Stimulated activated CD4-positive, alpha-beta T cell treated with anti-CD3 and anti-CD28 coated beads, Interleukin-4, amount 100 ng/mL, for 24 hours (primary cell): ENCODE results near the gene CAMKK1.
"Not testable (repeated sequence)": the region's sequence is repeated elsewhere in the genome, so short reads cannot be mapped to it uniquely, and the experiment has no call there.

Experiments used
- DNase-seq: peaks from one replicate; pipeline ENCODE4 v3.0.0-alpha.2; 2020

Gene CAMKK1

GRCh38 chr17:3873862-3874261, 19.0 kb downstream of the CAMKK1 start:
- no peak for DNase-seq

DNA sequence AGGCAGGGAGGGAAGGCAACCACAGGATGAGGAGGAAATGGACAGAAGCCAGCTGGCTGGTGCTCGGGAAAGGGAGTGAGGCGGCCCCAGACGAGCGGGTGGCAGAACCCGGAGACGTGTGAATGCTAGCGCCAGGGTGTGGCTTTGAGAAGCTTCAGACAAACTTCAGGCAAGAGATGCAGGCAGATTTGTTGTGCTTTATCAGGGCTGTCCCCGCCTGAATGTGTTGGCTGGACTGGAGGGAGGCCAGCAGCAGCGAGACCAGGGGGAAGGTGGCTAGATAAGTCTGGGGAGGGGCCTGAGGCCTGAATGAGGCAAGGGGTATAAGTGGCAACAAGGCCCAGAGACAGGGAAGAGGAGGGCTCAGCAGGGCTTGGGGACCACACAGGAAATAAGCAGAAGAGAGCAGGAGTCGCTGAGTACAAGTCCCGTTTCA, 22.0 kb downstream of the CAMKK1 start:
- no peak for DNase-seq

DNA sequence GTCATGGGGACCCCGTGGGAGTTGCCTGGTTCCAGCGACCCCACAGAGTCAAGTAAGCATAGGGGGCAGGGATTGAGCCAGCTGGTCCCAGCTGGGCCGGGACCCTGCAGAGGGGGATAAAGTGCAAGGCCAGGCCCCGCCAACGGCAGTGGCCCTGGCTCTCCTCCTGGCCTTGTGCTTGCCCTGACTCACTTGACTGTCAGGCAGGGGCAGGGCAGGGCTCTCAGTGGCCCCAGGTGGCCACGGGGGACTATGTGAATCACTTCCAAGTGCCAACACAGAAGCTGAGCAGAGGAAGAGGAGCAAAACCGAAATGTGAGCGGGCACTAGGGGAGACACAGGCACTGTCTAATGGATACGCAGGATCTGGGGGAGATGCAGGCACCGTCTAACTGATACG, 25.2 kb downstream of the CAMKK1 start:
- no peak for DNase-seq

DNA sequence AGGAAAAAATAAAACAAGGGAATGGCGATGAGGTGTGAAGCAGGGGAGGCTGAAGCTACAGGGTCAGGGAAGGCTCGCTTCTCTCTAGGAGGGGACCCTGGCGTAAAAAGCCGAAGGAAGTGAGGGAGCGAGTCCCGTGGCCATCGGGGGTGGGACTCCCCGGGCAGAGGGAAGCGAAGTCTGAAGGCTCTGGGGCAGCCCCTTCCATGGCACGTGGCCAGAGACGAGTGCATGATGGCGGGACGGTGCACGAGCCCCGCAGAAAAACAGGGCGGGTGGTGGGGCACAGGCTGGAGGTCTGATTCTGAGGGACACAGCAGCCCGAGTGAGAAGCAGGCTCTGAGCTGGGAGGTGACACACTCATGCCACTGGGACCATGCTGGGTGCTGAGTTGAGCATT, 25.7 kb downstream of the CAMKK1 start:
- no peak for DNase-seq

GRCh38 chr17:3866276-3866675, 26.6 kb downstream of the CAMKK1 start:
- DNase-seq = no peak

GRCh38 chr17:3865176-3865575, 27.7 kb downstream of the CAMKK1 start:
- no peak for DNase-seq

DNA sequence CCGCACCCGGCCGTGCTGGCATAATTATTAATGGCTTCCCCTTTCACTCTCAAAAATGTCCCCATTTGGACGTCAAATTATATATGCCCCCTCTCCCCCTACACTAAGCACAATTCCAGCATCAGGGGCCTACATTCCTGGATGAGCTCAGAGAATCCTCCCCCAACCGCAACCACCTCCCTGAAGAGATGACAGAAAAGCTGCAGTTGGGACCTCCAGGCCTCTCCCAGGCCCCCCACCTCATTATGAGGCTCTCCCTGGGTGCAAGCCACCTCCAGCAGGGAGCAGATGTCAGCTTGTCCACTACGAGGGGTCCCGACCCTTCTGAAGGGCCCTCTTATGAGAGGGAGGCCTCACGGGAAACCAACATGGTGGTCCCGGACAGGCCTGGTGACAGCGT, 28.3 kb downstream of the CAMKK1 start:
- no peak for DNase-seq

- no peak for DNase-seq
Measured at GRCh38 chr17:3861761-3862681, 30.8 kb downstream of the CAMKK1 start.

DNA sequence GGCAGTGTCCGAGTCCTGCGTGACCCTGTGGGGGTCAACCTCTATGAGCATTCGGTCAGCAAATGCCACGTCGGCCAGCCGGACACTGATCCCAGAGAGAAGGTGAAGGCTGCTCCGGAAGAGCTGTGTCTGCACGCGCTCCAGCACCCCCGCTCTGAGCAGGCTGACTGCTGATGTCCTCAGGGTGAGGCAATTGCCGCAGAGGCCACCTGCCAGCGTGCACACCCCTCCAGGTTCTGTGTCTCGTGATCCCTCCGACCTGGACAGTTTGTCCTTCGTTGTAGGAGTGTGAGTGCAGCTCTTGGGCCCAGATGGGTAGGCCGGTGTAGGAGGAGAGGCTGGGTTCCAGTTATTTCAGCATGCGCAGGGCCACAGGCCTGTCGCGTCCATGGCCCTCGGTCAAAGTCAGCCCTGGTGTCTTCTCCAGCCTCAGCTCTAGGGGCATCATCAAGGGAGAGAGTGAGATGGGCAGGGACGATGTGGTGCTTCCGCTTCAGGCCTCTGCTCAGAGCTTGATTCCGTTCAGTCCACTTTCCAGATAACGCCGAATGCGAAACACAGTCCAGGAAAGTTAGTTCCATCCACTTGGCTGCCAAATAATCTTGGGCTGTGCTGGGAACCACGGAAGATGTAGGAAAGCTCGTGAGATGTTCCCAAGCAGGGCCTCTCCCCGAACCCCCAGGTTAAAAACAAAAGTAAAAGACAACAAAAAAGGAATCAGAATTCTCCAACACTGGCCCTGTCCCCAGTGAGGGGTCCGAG, 31.7 kb downstream of the CAMKK1 start:
- no peak for DNase-seq

GRCh38 chr17:3859940-3860339, 32.9 kb downstream of the CAMKK1 start:
- DNase-seq = no peak

GRCh38 chr17:3857261-3858105, 35.4 kb downstream of the CAMKK1 start:
- DNase-seq = no peak

DNA sequence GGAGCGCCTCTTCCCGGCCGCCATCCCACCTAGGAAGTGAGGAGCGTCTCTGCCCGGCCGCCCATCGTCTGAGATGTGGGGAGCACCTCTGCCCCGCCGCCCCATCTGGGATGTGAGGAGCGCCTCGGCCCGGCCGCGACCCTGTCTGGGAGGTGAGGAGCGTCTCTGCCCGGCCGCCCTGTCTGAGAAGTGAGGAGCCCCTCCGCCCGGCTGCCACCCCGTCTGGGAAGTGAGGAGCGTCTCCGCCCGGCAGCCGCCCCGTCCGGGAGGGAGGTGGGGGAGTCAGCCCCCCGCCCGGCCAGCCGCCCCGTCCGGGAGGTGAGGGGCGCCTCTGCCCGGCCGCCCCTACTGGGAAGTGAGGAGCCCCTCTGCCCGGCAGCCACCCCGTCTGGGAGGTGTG, 38.6 kb downstream of the CAMKK1 start:
- DNase-seq = not testable (repeated sequence)

DNA sequence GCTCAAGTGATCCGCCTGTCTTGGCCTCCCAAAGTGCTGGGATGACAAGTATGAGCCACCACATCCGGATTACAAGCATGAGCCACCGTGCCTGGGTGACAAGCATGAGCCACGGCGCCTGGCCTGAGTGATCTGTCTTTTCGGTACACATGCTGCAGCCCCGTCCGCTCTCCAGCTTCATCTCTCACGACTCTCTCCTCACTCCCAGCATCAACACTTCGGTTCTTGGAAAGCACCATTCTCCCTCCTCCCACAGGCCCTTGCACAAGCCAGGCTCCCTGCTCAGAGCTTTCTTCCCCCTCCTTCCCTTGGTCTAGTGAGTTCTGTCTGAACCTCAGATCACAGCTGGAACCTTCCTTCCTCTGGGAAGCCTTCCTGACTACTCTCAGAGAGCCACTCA, 40.3 kb downstream of the CAMKK1 start:
- DNase-seq = no peak

DNA sequence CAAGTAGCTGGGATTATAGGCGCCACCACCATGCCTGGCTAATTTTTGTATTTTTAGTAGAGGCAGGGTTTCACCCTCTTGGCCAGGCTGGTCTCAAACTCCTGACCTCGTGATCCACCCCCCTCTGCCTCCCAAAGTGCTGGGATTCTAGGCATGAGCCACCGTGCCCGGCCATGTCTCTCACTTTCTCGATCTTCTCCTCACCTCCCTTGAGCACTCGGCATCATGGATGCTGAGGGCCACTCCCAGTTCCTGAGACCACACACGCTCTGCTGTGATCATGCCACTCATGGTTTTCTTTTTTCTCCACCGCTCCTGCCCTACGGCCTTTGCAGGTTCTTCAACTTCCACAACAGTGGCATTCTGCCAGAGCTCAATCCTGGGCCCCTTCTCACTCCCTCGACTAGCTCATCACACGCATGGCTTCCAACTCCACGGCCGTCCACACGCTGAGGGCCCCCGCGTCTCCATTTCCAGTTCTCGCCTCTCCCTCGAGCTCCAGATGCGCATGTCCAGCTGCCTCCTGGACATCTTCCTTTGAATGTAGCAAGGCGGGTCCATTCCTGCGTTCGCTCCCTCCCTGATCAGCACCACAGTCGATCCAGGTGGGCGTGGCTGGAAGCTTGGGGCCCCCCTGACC, 41.3 kb downstream of the CAMKK1 start:
- DNase-seq = no peak

DNA sequence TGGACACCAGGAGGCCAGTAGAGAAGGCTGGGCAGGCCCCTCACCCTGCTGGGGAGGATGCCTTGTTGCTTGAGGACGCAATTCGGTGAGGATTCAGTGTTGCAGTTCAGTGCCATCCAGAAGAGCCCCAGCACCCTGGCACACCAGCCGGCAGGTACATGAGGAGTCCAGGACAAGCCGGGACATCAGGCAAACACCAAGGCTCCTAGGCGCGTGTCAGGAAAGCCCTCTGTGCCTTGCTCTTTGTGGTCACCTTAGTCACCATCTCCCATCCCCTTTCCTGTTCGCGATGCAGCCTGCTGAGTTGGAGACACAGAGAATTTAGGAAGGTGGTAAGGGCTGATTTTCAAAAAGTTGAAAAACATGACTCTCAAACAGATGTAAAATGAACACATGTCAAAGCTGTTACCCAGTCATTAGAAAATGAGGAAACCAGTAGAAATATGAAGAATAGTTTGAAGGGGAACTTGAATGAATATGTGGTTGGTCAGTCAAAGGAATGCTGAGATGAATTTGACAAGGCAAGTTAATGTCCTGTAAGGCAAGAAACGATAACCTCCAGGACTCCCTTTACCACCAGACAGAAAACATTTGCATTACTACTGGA, 44.5 kb downstream of the CAMKK1 start:
- DNase-seq = no peak

GRCh38 chr17:3847165-3847670, 45.6 kb downstream of the CAMKK1 start:
- DNase-seq = no peak

DNA sequence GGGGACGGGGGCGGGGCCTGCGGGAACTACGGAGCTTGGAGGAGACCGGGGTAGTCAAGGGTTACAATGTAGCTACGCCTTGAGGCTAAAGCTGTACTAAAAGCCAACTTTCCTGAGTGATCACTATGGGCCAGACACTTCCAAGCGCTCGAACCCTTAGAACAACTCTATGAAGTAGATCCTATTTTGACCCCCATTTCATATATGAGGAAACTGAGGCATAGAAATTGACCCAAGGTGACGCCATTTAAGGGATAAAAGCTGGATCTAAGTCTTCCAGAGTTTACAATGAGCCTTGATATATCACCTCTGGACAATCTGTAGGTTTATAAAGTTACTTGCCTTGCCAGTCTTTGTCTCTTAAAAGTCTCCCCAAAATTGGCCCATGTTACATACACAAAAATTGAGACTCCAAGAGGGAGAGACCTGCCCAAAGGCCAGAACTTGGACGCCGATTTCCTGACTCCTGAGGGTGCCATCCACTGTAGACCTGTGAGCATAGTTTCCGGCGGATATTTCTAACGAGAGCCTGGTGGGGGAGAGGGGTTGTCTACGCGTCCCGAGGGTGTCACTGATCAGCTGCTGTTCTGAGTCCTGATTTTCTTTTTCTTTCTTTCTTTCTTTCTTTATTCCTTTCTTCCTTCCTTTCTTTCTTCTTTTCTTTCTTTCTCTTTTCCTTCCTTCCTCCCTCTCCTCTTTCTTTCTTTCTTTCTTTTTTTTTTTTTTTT, 46.3 kb downstream of the CAMKK1 start:
- DNase-seq = no peak

DNA sequence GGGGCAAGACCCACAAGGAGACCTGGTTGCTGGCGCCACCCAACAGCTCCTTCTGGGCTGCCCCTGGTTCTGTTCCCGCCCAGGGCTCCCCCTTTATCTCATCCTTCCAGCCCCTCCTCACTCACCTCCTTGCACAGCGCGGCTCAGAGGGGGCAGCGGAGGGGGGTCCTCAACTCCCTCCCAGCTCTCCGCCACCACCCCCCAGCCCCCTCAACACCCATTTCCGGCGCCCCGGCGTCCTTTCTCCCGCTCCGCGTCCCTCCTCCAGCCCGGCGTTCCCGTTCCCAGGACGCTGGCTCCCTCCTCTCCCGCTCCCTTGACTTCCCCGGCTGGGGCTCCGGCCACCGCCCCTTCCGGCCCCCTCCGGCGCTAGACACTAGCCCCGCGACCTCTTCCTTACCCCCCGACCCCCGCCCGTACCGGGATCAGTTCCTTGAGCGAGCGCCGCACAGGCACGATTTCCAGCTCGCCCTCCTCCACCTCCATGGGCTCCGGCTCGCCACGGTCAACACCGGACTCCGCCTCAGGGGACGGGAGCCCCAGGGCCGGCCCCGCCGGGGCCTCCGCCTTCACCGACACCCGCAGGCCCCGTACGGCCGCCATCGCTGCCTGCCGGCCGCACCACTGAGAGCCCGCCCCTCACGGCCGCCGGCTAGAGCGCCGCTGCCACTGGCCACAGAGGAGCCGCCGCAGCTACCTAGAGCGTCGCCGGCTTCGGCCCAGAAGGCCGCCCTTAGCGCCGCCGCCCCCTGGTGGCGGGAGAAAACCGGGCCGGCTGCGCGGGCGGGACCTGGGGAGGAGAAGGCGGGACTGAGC, 47.0 kb downstream of the CAMKK1 start, which contains the start of gene NCBP3:
TSS of gene NCBP3 (minus strand) at position 626 of the 816 bp plus-strand sequence. CDS start at position 603, 23 bp downstream.
- DNase-seq = peak; percentile 90

GRCh38 chr17:3845291-3845620, 47.6 kb downstream of the CAMKK1 start:
- peak; percentile 58 for DNase-seq

GRCh38 chr17:3844556-3844955, 48.3 kb downstream of the CAMKK1 start:
- DNase-seq = not testable (repeated sequence)
